Heart right ventricle (tissue), 16 donors: ENCODE data around the gene NUP88. TPM values are rescaled to one million over a fixed set of nuclear protein-coding genes. Genes with fewer than 3 reads are reported as not detected.

Experiments used
- ATAC-seq, 8 donors: fragments of 200-7000 bp; cut with Tn5 transposase; one replicate each; pipeline ENCODE4 v1.9.1; 2020; ENCODE audit warnings: mild to moderate bottlenecking in 8 of 8, moderate library complexity in 8 of 8, moderate number of reproducible peaks in 1 of 8
- DNase-seq, 2 donors: peaks; one replicate each; pipeline ENCODE4 v3.0.0-alpha.2; 2020
- H3K27ac ChIP-seq, 10 donors: fragments of 200-600 bp; sonication (generic) in 2 of 10; one replicate each; pipeline versions ENCODE4 v1.5.0 to v1.8.0; 2020 to 2022; ENCODE audit warnings: mild to moderate bottlenecking in 3 of 10
- H3K27me3 ChIP-seq, 7 donors: fragments of 200-600 bp; one replicate each; pipeline ENCODE4 v1.8.0; 2021 to 2022; ENCODE audit warnings: mild to moderate bottlenecking in 2 of 7
- H3K36me3 ChIP-seq, 9 donors: fragments of 200-600 bp; sonication (generic) in 1 of 9; one replicate each; pipeline versions ENCODE4 v1.5.0 to v1.8.0; 2020 to 2022; ENCODE audit warnings: mild to moderate bottlenecking in 2 of 9
- H3K4me1 ChIP-seq, 9 donors: fragments of 200-600 bp; sonication (generic) in 1 of 9; one replicate each; pipeline versions ENCODE4 v1.5.0 to v1.8.0; 2020 to 2022; ENCODE audit warnings: mild to moderate bottlenecking in 4 of 9
- H3K4me3 ChIP-seq, 10 donors: fragments of 200-600 bp; sonication (generic) in 2 of 10; one replicate each; pipeline versions ENCODE4 v1.5.0 to v1.8.0; 2020 to 2022; ENCODE audit warnings: mild to moderate bottlenecking in 7 of 10, moderate library complexity in 2 of 10
- H3K9me3 ChIP-seq, 11 donors: fragments of 200-600 bp in 10 of 11; sonication (generic) in 2 of 11; one replicate each; pipeline versions ENCODE4 v1.5.0 to v1.8.0; 2013 to 2022; ENCODE audit warnings: mild to moderate bottlenecking in 2 of 11, control low read depth in 1 of 11, moderate library complexity in 1 of 11
- WGBS, 2 donors: extraction: QIAGEN DNeasy Blood & Tissue Kit; methylation state at CpG; one replicate each; pipeline ENCODE4 v1.1.7; 2013; ENCODE audit warnings: inconsistent platforms in 1 of 2; 5-methylcytosine and 5-hydroxymethylcytosine counted together
- intact Hi-C, 10 donors: fragments of 100-400 bp; cut with DNase I; formaldehyde crosslinking; loops; one replicate each; pipeline versions ENCODE4 v1.11.1 to v1.14.2; 2022
- polyA plus RNA-seq, 2 donors: library from polyadenylated mRNA; stranded (reverse); fragments of 200-250 nt; gene quantifications; one replicate each; pipeline ENCODE4 v1.2.3, GENCODE V29; 2013
- total RNA-seq, 10 donors: library from RNA; stranded (reverse); fragmentation: NEBNext Ultra II Directional in 3 of 10; extraction: Animal tissue kit (Norgen Biotek cat#: 25700) in 3 of 10; gene quantifications; one replicate each; pipeline versions ENCODE4 v1.2.1 to v1.2.4, GENCODE V29; 2021 to 2023
- TF ChIP-seq, protein P1 (sequence below), 9 donors: fragments of 200-600 bp; sonication (generic) in 2 of 9; IDR thresholded peaks; one replicate each; pipeline versions ENCODE4 v1.5.0 to v1.8.0; 2021 to 2022; ENCODE audit warnings: antibody characterized with exemption in 9 of 9, mild to moderate bottlenecking in 5 of 9, moderate library complexity in 1 of 9
- donor health status: Arrhythmogenic right ventricular cardiomyopathy.
- donor health status: ischemic (EF 13 %, LVEDD 7.1; RV severe dilation, severe dysfunction).
- donor health status: healthy with polysubstance abuse.
- donor health status: DM: no; HTN: yes; CAD: no.
- donor health status: DM: no; HTN: no; CAD: no.
- donor health status: ischemic (EF 25% LVEDD 6.9; RV normal size, moderate dysfunction).
- donor health status: ischemic (EF 25% LVEDD 5.7; RV mildly dilated, moderate dysfunction).
- donor health status: healthy.
- donor health status: DM: yes; HTN: yes; CAD: no.
- donor health status: Ischemic cardiomyopathy.
- donor health status: ischemic (EF 35%, LVEDD 5.7; RV mildly dilated, moderate dysfunction).
- donor health status: nonischemic (EF 11% LVEDD 7.7; RV severe dilation, severe dysfunction).
- donor health status: DM: yes; HTN: yes; CAD: no.
- donor health status: PGD.
- donor health status: ischemic (EF 29% LVEDD 5.4; RV normal size, mild dysfunction).
- donor health status: nonischemic (EF 23%, LVEDD 6.1; RV moderate dilation, normal function).

The NUP88 gene
- total and polyA plus RNA-seq, 12 donors: 23.3 to 59.7 (median 35.5) TPM

GRCh38 chr17:5352681-5353289 lies 66.7 kb downstream of the NUP88 start:
- no peak for ATAC-seq
- Histone ChIP-seq H3K9me3 (no peaks in the 10 kb centered on the region), H3K27me3 (no peaks in the 10 kb centered on the region), H3K4me1 (peaks cover 0 to 7% (median 0%) of the 10 kb centered on the region in 9 donors), H3K4me3 (no peak overlapping the region), H3K27ac (no peak overlapping the region), H3K36me3 (peaks cover 0 to 100% (median 52%) of the 10 kb centered on the region in 9 donors)
- TF ChIP-seq, protein P1, sequence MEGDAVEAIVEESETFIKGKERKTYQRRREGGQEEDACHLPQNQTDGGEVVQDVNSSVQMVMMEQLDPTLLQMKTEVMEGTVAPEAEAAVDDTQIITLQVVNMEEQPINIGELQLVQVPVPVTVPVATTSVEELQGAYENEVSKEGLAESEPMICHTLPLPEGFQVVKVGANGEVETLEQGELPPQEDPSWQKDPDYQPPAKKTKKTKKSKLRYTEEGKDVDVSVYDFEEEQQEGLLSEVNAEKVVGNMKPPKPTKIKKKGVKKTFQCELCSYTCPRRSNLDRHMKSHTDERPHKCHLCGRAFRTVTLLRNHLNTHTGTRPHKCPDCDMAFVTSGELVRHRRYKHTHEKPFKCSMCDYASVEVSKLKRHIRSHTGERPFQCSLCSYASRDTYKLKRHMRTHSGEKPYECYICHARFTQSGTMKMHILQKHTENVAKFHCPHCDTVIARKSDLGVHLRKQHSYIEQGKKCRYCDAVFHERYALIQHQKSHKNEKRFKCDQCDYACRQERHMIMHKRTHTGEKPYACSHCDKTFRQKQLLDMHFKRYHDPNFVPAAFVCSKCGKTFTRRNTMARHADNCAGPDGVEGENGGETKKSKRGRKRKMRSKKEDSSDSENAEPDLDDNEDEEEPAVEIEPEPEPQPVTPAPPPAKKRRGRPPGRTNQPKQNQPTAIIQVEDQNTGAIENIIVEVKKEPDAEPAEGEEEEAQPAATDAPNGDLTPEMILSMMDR (IDR thresholded peaks at IDR 0.05): no peak
- WGBS, 2 donors: 94 to 95% methylated on average over 4 of the region's 4 CpGs
- DNase-seq: no peak
- intact Hi-C loops: loop anchor here in 1 of 10 donors (10.0 kb wide), 1 partner anchor 52 kb away; no protein-coding TSS in a partner anchor

GRCh38 chr17:5344914-5345313 lies 74.5 kb downstream of the NUP88 start:
- H3K4me1 ChIP-seq: no peaks in the 10 kb centered on the region
- 95 to 96% methylated on average over 9 of the region's 9 CpGs for WGBS, 2 donors
- no peaks in the 10 kb centered on the region for H3K27me3 ChIP-seq
- DNase-seq: no peak
- TF ChIP-seq, protein P1 (IDR thresholded peaks at IDR 0.05): no peak
- no peak overlapping the region for H3K27ac ChIP-seq
- intact Hi-C loops: no loop called here
- no peaks in the 10 kb centered on the region for H3K9me3 ChIP-seq
- no peak overlapping the region for H3K4me3 ChIP-seq
- H3K36me3 ChIP-seq: peaks cover 0 to 96% (median 35%) of the 10 kb centered on the region in 9 donors
- no peak for ATAC-seq

Other genes starting within 250 kb of the NUP88 start
- gene ZNF594, start 227.8 kb downstream of the NUP88 start, total RNA-seq: 1 to 10 TPM; 4.0 to 9.1 (median 6.7) TPM
- gene ZNF594, start 227.8 kb downstream of the NUP88 start, polyA plus RNA-seq: 1 to 10 TPM; 1.4 to 3.6 TPM
- gene SCIMP, start 184.8 kb downstream of the NUP88 start, total RNA-seq: 1 to 10 TPM in 2 of 10 donors, under 1 TPM in 8; 0.11 to 9.7 (median 0.73) TPM
- gene SCIMP, start 184.8 kb downstream of the NUP88 start, polyA plus RNA-seq: 1 to 10 TPM in 1 of 2 donors, under 1 TPM in 1; 0.15 to 1.0 TPM
- gene RABEP1, start 137.4 kb downstream of the NUP88 start, total RNA-seq: 10 to 100 TPM; 51.3 to 69.1 (median 57.6) TPM
- gene RABEP1, start 137.4 kb downstream of the NUP88 start, polyA plus RNA-seq: 10 to 100 TPM; 19.5 to 24.3 TPM
- 10 to 100 TPM; 22.6 to 36.1 (median 29.0) TPM for gene RPAIN, start 520 bp upstream of the NUP88 start, total RNA-seq
- gene RPAIN, start 520 bp upstream of the NUP88 start, polyA plus RNA-seq: 10 to 100 TPM; 30.0 to 47.0 TPM
- 100 to 1,000 TPM; 101 to 144 (median 137) TPM for gene C1QBP, start 19.5 kb upstream of the NUP88 start, total RNA-seq
- gene C1QBP, start 19.5 kb upstream of the NUP88 start, polyA plus RNA-seq: 100 to 1,000 TPM in 1 of 2 donors, 10 to 100 TPM in 1; 59.9 to 159 TPM
- 1 to 10 TPM; 4.9 to 8.6 (median 6.7) TPM for gene DHX33, start 49.3 kb upstream of the NUP88 start, total RNA-seq
- 1 to 10 TPM; 3.0 to 4.1 TPM for gene DHX33, start 49.3 kb upstream of the NUP88 start, polyA plus RNA-seq
- gene DERL2, start 66.5 kb upstream of the NUP88 start, total RNA-seq: 10 to 100 TPM; 18.4 to 41.7 (median 27.2) TPM
- gene DERL2, start 66.5 kb upstream of the NUP88 start, polyA plus RNA-seq: 10 to 100 TPM; 41.9 to 57.2 TPM
- gene MIS12, start 66.9 kb upstream of the NUP88 start, total RNA-seq: 10 to 100 TPM in 3 of 10 donors, 1 to 10 TPM in 7; 6.6 to 13.2 (median 9.4) TPM
- gene MIS12, start 66.9 kb upstream of the NUP88 start, polyA plus RNA-seq: 10 to 100 TPM in 1 of 2 donors, 1 to 10 TPM in 1; 9.5 to 13.0 TPM
- gene NLRP1, start 164.8 kb upstream of the NUP88 start, total RNA-seq: 10 to 100 TPM in 2 of 10 donors, 1 to 10 TPM in 8; 4.9 to 11.3 (median 7.6) TPM
- 10 to 100 TPM in 1 of 2 donors, 1 to 10 TPM in 1; 6.2 to 34.3 TPM for gene NLRP1, start 164.8 kb upstream of the NUP88 start, polyA plus RNA-seq